SK-N-SH (cell line): Measurements from ENCODE around the gene PILRB. TPM values are rescaled to one million over a fixed set of nuclear protein-coding genes. Genes with fewer than 3 reads are reported as not detected.

ENCODE experiments used
- CTCF ChIA-PET: fragments of 300-600, 350-600 bp; formaldehyde crosslinking; extraction: SDS; loops from one replicate; lab custom pipeline; 2021; lab: Yijun Ruan, JAX
- POLR2A ChIA-PET: fragments of 350-600 bp; sonication (Branson Sonifier 250); formaldehyde crosslinking; extraction: SDS; loops from one replicate; lab custom pipeline; 2020; ENCODE audit warnings: antibody characterized with exemption, inconsistent platforms; lab: Yijun Ruan, JAX
- DNase-seq: peaks from one replicate; pipeline ENCODE4 v3.0.0; 2012
- H2AFZ ChIP-seq: fragments of 200-600 bp; sonication (generic); 2 replicates; pipeline ENCODE4 v1.8.1; 2016; ENCODE audit warnings: antibody characterized with exemption, mild to moderate bottlenecking, low read depth
- H3F3A ChIP-seq: fragments of 200-600 bp; sonication (generic); replicated peaks from 2 replicates; pipeline ENCODE3; 2016; ENCODE audit warnings: antibody characterized with exemption, mild to moderate bottlenecking; ENCODE audit not compliant: insufficient read depth
- H3K27ac ChIP-seq, 2 experiments: fragments of 200-500 bp in 1 of 2; fragments of 200-600 bp in 1 of 2; sonication (Bioruptor generic) in 1 of 2; sonication (generic), shearing (Covaris generic) in 1 of 2; 2 replicates each; pipeline versions ENCODE4 v1.5.1 to v1.6.1; 2014 to 2016; ENCODE audit warnings: low read depth in 2 of 2, inconsistent platforms in 1 of 2, low read length in 1 of 2, mild to moderate bottlenecking in 1 of 2, mixed read lengths in 1 of 2
- H3K27me3 ChIP-seq: fragments of 200-600 bp; sonication (generic), shearing (Covaris generic); 2 replicates; pipeline ENCODE4 v1.6.1; 2016; ENCODE audit warnings: mixed run types; ENCODE audit not compliant: insufficient read depth
- H3K36me3 ChIP-seq, 2 experiments: fragments of 200-500 bp in 1 of 2; fragments of 200-600 bp in 1 of 2; sonication (Bioruptor generic) in 1 of 2; sonication (generic) in 1 of 2; replicated peaks in 1 of 2; 2 replicates each; pipeline versions ENCODE3 to v1.5.1; 2014 to 2016; ENCODE audit warnings: low read length in 1 of 2, mild to moderate bottlenecking in 1 of 2; ENCODE audit not compliant: insufficient read depth in 2 of 2, control insufficient read depth in 1 of 2
- H3K4me1 ChIP-seq, 2 experiments: fragments of 200-500 bp in 1 of 2; fragments of 200-600 bp in 1 of 2; sonication (Bioruptor generic) in 1 of 2; sonication (generic), shearing (Covaris generic) in 1 of 2; 2 replicates each; pipeline versions ENCODE4 v1.5.1 to v1.6.1; 2014 to 2016; ENCODE audit warnings: low read depth in 1 of 2, low read length in 1 of 2, mixed run types in 1 of 2; ENCODE audit not compliant: insufficient read depth in 2 of 2, control insufficient read depth in 1 of 2
- H3K4me2 ChIP-seq: fragments of 200-600 bp; sonication (generic), shearing (Covaris generic); 2 replicates; pipeline ENCODE4 v1.6.1; 2017; ENCODE audit warnings: mixed run types
- H3K4me3 ChIP-seq, 2 experiments: fragments of 200-500 bp in 1 of 2; fragments of 200-600 bp in 1 of 2; sonication (Bioruptor generic) in 1 of 2; sonication (generic), shearing (Covaris generic) in 1 of 2; 2 replicates each; pipeline versions ENCODE4 v1.5.1 to v1.8.1; 2014 to 2016; ENCODE audit warnings: low read depth in 2 of 2, inconsistent platforms in 1 of 2, low read length in 1 of 2, mild to moderate bottlenecking in 1 of 2, mixed read lengths in 1 of 2, moderate library complexity in 1 of 2
- H3K79me2 ChIP-seq: fragments of 200-600 bp; sonication (generic); 2 replicates; pipeline ENCODE4 v1.8.1; 2017; ENCODE audit warnings: mild to moderate bottlenecking; ENCODE audit not compliant: insufficient read depth
- H3K9ac ChIP-seq: fragments of 200-600 bp; sonication (generic); 2 replicates; pipeline ENCODE4 v1.6.1; 2017; ENCODE audit warnings: mixed run types
- H3K9me2 ChIP-seq: fragments of 200-600 bp; sonication (generic); 2 replicates; pipeline ENCODE4 v1.6.1; 2017; ENCODE audit warnings: mixed run types
- H3K9me3 ChIP-seq: fragments of 200-600 bp; sonication (generic); 2 replicates; pipeline ENCODE4 v1.6.1; 2017; ENCODE audit warnings: mixed run types, mild to moderate bottlenecking, moderate library complexity
- H4K20me1 ChIP-seq: fragments of 200-600 bp; sonication (generic); 2 replicates; pipeline ENCODE4 v1.6.1; 2017; ENCODE audit warnings: mild to moderate bottlenecking, mixed run types; ENCODE audit not compliant: insufficient read depth
- CTCF ChIP-seq: fragments of 200-600 bp; sonication (generic); IDR thresholded peaks from 2 replicates; pipeline ENCODE4 v1.6.1; 2017; ENCODE audit warnings: antibody characterized with exemption, mild to moderate bottlenecking, moderate library complexity
- ELF1 ChIP-seq: IDR thresholded peaks from 2 replicates; pipeline ENCODE4 v1.4.0; 2012
- EZH2phosphoT487 ChIP-seq: fragments of 200-600 bp; sonication (generic); IDR thresholded peaks from 2 replicates; pipeline ENCODE4 v1.6.1; 2017; ENCODE audit warnings: low read depth, mixed run types, mild to moderate bottlenecking, antibody characterized with exemption, moderate library complexity, borderline replicate concordance
- FOSL2 ChIP-seq: IDR thresholded peaks from 2 replicates; pipeline ENCODE4 v1.4.0; 2012; ENCODE audit warnings: low read depth, mild to moderate bottlenecking, moderate library complexity, borderline replicate concordance
- FOXM1 ChIP-seq: IDR thresholded peaks from 2 replicates; pipeline ENCODE4 v1.4.0; 2012; ENCODE audit warnings: low read depth, mild to moderate bottlenecking
- JUND ChIP-seq: IDR thresholded peaks from 2 replicates; pipeline ENCODE4 v1.4.0; 2012
- MXI1 ChIP-seq: IDR thresholded peaks from 2 replicates; pipeline ENCODE4 v1.6.1; 2012; ENCODE audit warnings: mild to moderate bottlenecking, low read depth, low read length, improper control_type of control experiment
- NFIC ChIP-seq: IDR thresholded peaks from 2 replicates; pipeline ENCODE4 v1.4.0; 2012; ENCODE audit warnings: borderline replicate concordance
- NRF1 ChIP-seq: IDR thresholded peaks from 2 replicates; pipeline ENCODE4 v1.6.1; 2012; ENCODE audit warnings: low read depth, mild to moderate bottlenecking, low read length
- RCOR1 ChIP-seq: fragments of 150-350 bp; IDR thresholded peaks from 2 replicates; pipeline ENCODE4 v1.6.1; 2017; ENCODE audit warnings: antibody characterized with exemption, low read length
- SIN3A ChIP-seq: IDR thresholded peaks from 2 replicates; pipeline ENCODE4 v1.6.1; 2012; ENCODE audit warnings: low read depth, mild to moderate bottlenecking, low read length, moderate library complexity, borderline replicate concordance
- SMC3 ChIP-seq: IDR thresholded peaks from 2 replicates; pipeline ENCODE4 v1.6.1; 2012; ENCODE audit warnings: low read depth, low read length, improper control_type of control experiment
- USF2 ChIP-seq: fragments of 150-350 bp; IDR thresholded peaks from 2 replicates; pipeline ENCODE4 v1.6.1; 2017; ENCODE audit warnings: antibody characterized with exemption, low read length, low read depth, borderline replicate concordance
- ZBTB33 ChIP-seq: IDR thresholded peaks from 2 replicates; pipeline ENCODE4 v1.4.0; 2012; ENCODE audit warnings: low read depth, borderline replicate concordance
- WGBS: methylation state at CpG from one replicate; pipeline ENCODE4 v1.1.6; 2017; ENCODE audit warnings: low lambda C conversion rate; 5-methylcytosine and 5-hydroxymethylcytosine counted together
- polyA plus RNA-seq, 3 experiments: library from polyadenylated mRNA; depleted of rRNA; stranded (reverse); fragments of >200 nt; gene quantifications; 2 replicates each; pipeline ENCODE4 v1.2.3, GENCODE V29; 2012

Gene PILRB
- polyA plus RNA-seq, 1 of the 3 experiments (the other 2 are of a cell fraction) = 55.4 TPM

GRCh38 chr7:100397315-100398081 is 39.6 kb downstream of the PILRB start:
- H3K9me3 ChIP-seq = no peaks in the 10 kb centered on the region
- no peaks in the 10 kb centered on the region for H3K36me3 ChIP-seq
- H3K4me1 ChIP-seq = peaks cover 0 to 5% of the 10 kb centered on the region in 2 experiments; a peak in 1 of 4 replicates
- no peak overlapping the region for H3K4me3 ChIP-seq
- H4K20me1 ChIP-seq = no peaks in the 10 kb centered on the region
- no peak overlapping the region for H3K4me2 ChIP-seq
- H3K27me3 ChIP-seq = no peaks in the 10 kb centered on the region; the same call in 1 of the 2 replicates
- no peaks in the 10 kb centered on the region for H3F3A ChIP-seq
- CTCF ChIA-PET = interaction anchor here (1.0 to 3.9 kb wide), 2 partner anchors 10 to 31 kb away, joined by 3 to 33 read pairs; no protein-coding TSS in a partner anchor
- no peak overlapping the region for H3K27ac ChIP-seq
- TF ChIP-seq NRF1 (no peak), NFIC (no peak), FOSL2 (no peak), CTCF (no peak), SMC3 (no peak), ZBTB33 (no peak), ELF1 (no peak)
- TF ChIP-seq, all 33 proteins: peak for 0
- no peaks in the 10 kb centered on the region for H3K9me2 ChIP-seq
- H3K79me2 ChIP-seq = no peaks in the 10 kb centered on the region
- WGBS = 75% methylated on average over 13 of the region's 13 CpGs
- no peak overlapping the region for H2AFZ ChIP-seq
- POLR2A ChIA-PET = no interaction called here
- H3K9ac ChIP-seq = no peak overlapping the region
- DNase-seq = no peak

- no peak for TF ChIP-seq RCOR1
- no peak for TF ChIP-seq EZH2phosphoT487
- TF ChIP-seq USF2 = no peak
- TF ChIP-seq JUND = no peak
- TF ChIP-seq FOXM1 = no peak
- TF ChIP-seq SIN3A = no peak
- no peak for TF ChIP-seq MXI1
- Histone ChIP-seq H3K27ac (no peak overlapping the region), H3K36me3 (no peaks in the 10 kb centered on the region), H3K9me3 (no peaks in the 10 kb centered on the region), H4K20me1 (no peaks in the 10 kb centered on the region), H2AFZ (no peak overlapping the region), H3K4me3 (no peak overlapping the region), H3K9me2 (no peaks in the 10 kb centered on the region), H3K79me2 (no peaks in the 10 kb centered on the region), H3K4me2 (no peak overlapping the region), H3F3A (no peaks in the 10 kb centered on the region), H3K27me3 (no peaks in the 10 kb centered on the region; the same call in 1 of the 2 replicates), H3K4me1 (peaks cover 0 to 5% of the 10 kb centered on the region in 2 experiments; a peak in 1 of 4 replicates), H3K9ac (no peak overlapping the region)
- POLR2A ChIA-PET = no interaction called here
- no peak for DNase-seq
- CTCF ChIA-PET = interaction anchor here (1.0 to 3.9 kb wide), 2 partner anchors 9 to 30 kb away, joined by 3 to 33 read pairs; no protein-coding TSS in a partner anchor
- 40% methylated on average over 2 of the region's 2 CpGs for WGBS
These were observed 40.3 kb downstream of the PILRB start for GRCh38 chr7:100398239-100398638.
